OCI-LY7 (cell line): ENCODE measurements around the gene C12orf57. TPM values are rescaled to one million over a fixed set of nuclear protein-coding genes. Genes with fewer than 3 reads are reported as not detected.

Experiments used
- BruUV-seq: library from RNA; stranded (reverse); fragments of 400-500 nt; replicated peaks from 2 replicates; lab custom pipeline; 2021; lab: Mats Ljungman, UMichigan
- CTCF ChIA-PET: fragments of 300-600 bp; sonication (Branson Sonifier 250); formaldehyde crosslinking; loops from one replicate; lab custom pipeline; 2022; ENCODE audit warnings: antibody characterized with exemption; ENCODE audit not compliant: unreplicated experiment; lab: Charles Lee
- POLR2A ChIA-PET: fragments of 300-600 bp; sonication (Branson Sonifier 250); formaldehyde crosslinking; loops from one replicate; lab custom pipeline; 2022; ENCODE audit warnings: antibody characterized with exemption; lab: Charles Lee
- DNase-seq: peaks from one replicate; pipeline ENCODE4 v3.0.0-alpha.2; 2015; ENCODE audit warnings: low spot score
- H2AFZ ChIP-seq: fragments of 200-600 bp; sonication (generic), shearing (Covaris generic); 2 replicates; pipeline ENCODE4 v1.6.1; 2014; ENCODE audit warnings: mild to moderate bottlenecking, antibody characterized with exemption, low read length, moderate library complexity
- H3K27ac ChIP-seq: fragments of 200-600 bp; sonication (generic); 2 replicates; pipeline ENCODE4 v1.5.1; 2014; ENCODE audit warnings: mixed run types, low read depth, mild to moderate bottlenecking, moderate library complexity, low read length, inconsistent platforms; ENCODE audit not compliant: poor library complexity, severe bottlenecking
- H3K36me3 ChIP-seq: fragments of 200-600 bp; sonication (generic); 2 replicates; pipeline ENCODE4 v1.6.1; 2014; ENCODE audit warnings: mild to moderate bottlenecking, antibody characterized with exemption, low read length, moderate library complexity, mixed read lengths; ENCODE audit not compliant: insufficient read depth
- H3K4me1 ChIP-seq: fragments of 200-600 bp; sonication (generic); 2 replicates; pipeline ENCODE4 v1.5.1; 2014; ENCODE audit warnings: mild to moderate bottlenecking, low read length; ENCODE audit not compliant: insufficient read depth, poor library complexity, severe bottlenecking
- H3K4me2 ChIP-seq: fragments of 200-600 bp; sonication (generic); 2 replicates; pipeline ENCODE4 v1.6.1; 2014; ENCODE audit warnings: mild to moderate bottlenecking, low read length
- H3K4me3 ChIP-seq: fragments of 200-600 bp; sonication (generic); 2 replicates; pipeline ENCODE4 v1.5.1; 2014; ENCODE audit warnings: mild to moderate bottlenecking, low read depth, low read length; ENCODE audit not compliant: poor library complexity, severe bottlenecking
- H3K79me2 ChIP-seq: fragments of 200-600 bp; sonication (generic); 2 replicates; pipeline ENCODE4 v1.6.1; 2016; ENCODE audit warnings: low read depth, mild to moderate bottlenecking, low read length, moderate library complexity, mixed read lengths; ENCODE audit not compliant: insufficient read depth
- H3K9me2 ChIP-seq: fragments of 200-600 bp; sonication (generic); 2 replicates; pipeline ENCODE4 v1.6.1; 2016; ENCODE audit warnings: mild to moderate bottlenecking, low read length, mixed read lengths; ENCODE audit not compliant: insufficient read depth
- H3K9me3 ChIP-seq: fragments of 200-600 bp; sonication (generic); 2 replicates; pipeline ENCODE4 v1.6.1; 2014; ENCODE audit warnings: mild to moderate bottlenecking, mixed run types, low read length, mixed read lengths
- H4K20me1 ChIP-seq: fragments of 200-600 bp; sonication (generic); 2 replicates; pipeline ENCODE4 v1.6.1; 2014; ENCODE audit warnings: mild to moderate bottlenecking, antibody characterized with exemption, low read length, moderate library complexity, mixed read lengths; ENCODE audit not compliant: insufficient read depth
- CTCF ChIP-seq: fragments of 200-600 bp; sonication (generic); conservative IDR thresholded peaks from 2 replicates; pipeline ENCODE4 v1.5.1; 2014; ENCODE audit warnings: mild to moderate bottlenecking, antibody characterized with exemption, low read length, moderate library complexity, mixed read lengths
- EZH2phosphoT487 ChIP-seq: fragments of 200-600 bp; sonication (generic); IDR thresholded peaks from 2 replicates; pipeline ENCODE4 v1.6.1; 2018; ENCODE audit warnings: low read depth, borderline replicate concordance, mild to moderate bottlenecking, mixed run types, antibody characterized with exemption, low read length, moderate library complexity, mixed read lengths
- intact Hi-C: fragments of 100-400 bp; cut with micrococcal nuclease; formaldehyde crosslinking; loops from one replicate; pipeline ENCODE4 v1.10.0; 2022; ENCODE audit not compliant: unreplicated experiment
- total RNA-seq, 2 experiments: library from RNA; depleted of rRNA in 1 of 2; stranded (reverse); fragments of >200 nt in 1 of 2; shearing (Covaris generic) in 1 of 2; gene quantifications; 2 replicates each; pipeline ENCODE4 v1.2.3, GENCODE V29; 2014 to 2022

Gene C12orf57
- total RNA-seq, 2 experiments from 2014 or later: 130 to 319 TPM

DNA sequence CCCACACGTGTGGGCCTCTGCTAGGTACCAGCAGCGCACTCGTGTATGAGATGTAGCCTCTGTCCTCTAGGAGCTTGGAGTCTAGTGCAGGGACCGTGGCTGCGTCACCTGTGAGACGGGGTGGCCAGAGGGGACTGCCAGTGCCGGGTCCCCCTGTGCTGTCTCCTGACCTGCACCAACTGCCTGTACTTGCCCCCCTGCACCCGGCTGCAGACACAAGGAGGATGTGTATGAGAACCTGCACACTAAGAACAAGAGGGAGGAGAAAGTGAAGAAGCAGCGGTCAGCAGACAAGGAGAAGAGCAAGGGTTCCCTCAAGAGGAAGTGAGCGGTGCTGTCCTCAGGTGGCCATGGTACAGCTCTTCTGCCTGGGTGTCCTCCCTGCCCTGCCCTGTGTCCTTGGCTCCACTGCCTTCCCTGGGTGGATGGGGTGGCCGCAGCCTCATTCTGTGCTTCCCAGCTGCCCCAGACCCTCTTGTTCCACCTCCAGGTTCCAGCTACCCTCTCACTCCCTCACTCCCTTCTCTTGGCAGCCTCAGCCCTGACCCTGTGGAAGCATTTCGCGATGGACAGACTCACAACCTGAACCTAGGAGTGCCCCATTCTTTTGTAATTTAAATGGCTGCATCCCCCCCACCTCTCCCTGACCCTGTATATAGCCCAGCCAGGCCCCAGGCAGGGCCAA lies 16.9 kb downstream of the C12orf57 start:
- no peak overlapping the region for H3K4me3 ChIP-seq
- POLR2A ChIA-PET: interaction anchor here (0.7 to 9.3 kb wide), 4 partner anchors 9 to 15 kb away, joined by 4 to 155 read pairs (median 15); partner anchors contain the start of genes C12orf57, PHB2, PTPN6 and RNU7-1
- DNase-seq: peak; percentile 68
- no peaks in the 10 kb centered on the region for H3K9me3 ChIP-seq
- CTCF ChIA-PET: interaction anchor here (0.9 to 10.6 kb wide), 2 partner anchors 11 to 15 kb away, joined by 3 to 110 read pairs; partner anchors contain the start of genes C12orf57 and RNU7-1
- no peaks in the 10 kb centered on the region for H4K20me1 ChIP-seq
- H3K4me2 ChIP-seq: peak overlapping the region; percentile 75
- TF ChIP-seq EZH2phosphoT487 (no peak), CTCF (0 out of 2 replicates have a peak, but pooled peaks have one; percentile 37)
- BruUV-seq: no TSS peak
- peaks cover 21% of the 10 kb centered on the region for H3K36me3 ChIP-seq
- H3K4me1 ChIP-seq: peaks cover 76% of the 10 kb centered on the region
- no peak overlapping the region for H2AFZ ChIP-seq
- intact Hi-C loops: loop anchor here (1.0 to 5.0 kb wide), 2 partner anchors 16 to 88 kb away; partner anchors contain the start of genes C12orf57 and SPSB2
- no peaks in the 10 kb centered on the region for H3K9me2 ChIP-seq
- H3K79me2 ChIP-seq: no peaks in the 10 kb centered on the region
- peak overlapping the region; percentile 31 for H3K27ac ChIP-seq

DNA sequence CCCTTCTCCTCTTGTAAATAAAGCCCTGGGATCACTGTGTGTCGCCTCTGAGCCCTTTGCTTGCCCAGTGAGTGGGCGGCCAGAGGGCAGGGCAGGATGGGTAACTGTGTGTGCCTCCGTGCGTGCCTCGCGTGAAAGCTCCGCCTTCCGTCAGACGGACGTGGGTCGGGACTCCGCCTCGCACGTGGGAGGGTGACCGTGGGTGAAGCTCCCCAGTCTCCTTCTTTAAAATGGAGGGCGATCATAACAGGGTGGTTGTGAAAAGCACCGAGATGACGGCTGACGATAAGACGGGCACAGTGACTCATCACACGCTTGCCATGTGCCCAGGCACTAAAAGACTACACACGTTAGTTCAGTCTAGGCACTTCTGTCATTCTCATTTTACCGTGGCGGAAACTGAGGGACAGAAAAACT lies 17.5 kb downstream of the C12orf57 start:
- Histone ChIP-seq H4K20me1 (no peaks in the 10 kb centered on the region), H3K9me3 (no peaks in the 10 kb centered on the region), H3K4me3 (peak overlapping the region; percentile 3), H3K4me2 (peak overlapping the region; percentile 75), H3K79me2 (no peaks in the 10 kb centered on the region), H2AFZ (0 out of 2 replicates have a peak overlapping the region, but pooled peaks have one; percentile 5), H3K9me2 (no peaks in the 10 kb centered on the region), H3K36me3 (peaks cover 27% of the 10 kb centered on the region), H3K27ac (peak overlapping the region; percentile 39), H3K4me1 (peaks cover 81% of the 10 kb centered on the region)
- intact Hi-C loops: loop anchor here (5.0 kb wide), 1 partner anchor 89 kb away; the partner anchor contains the start of gene SPSB2
- TF ChIP-seq EZH2phosphoT487 (no peak), CTCF (no peak)
- DNase-seq: no peak
- POLR2A ChIA-PET: interaction anchor here (0.8 to 9.3 kb wide), 4 partner anchors 10 to 679 kb away, joined by 3 to 155 read pairs (median 8); partner anchors contain the start of genes C12orf57, PTPN6 and RNU7-1
- CTCF ChIA-PET: interaction anchor here (0.6 to 10.6 kb wide), 3 partner anchors 12 to 16 kb away, joined by 3 to 110 read pairs (median 3); partner anchors contain the start of genes C12orf57 and RNU7-1
- no TSS peak for BruUV-seq
